Stimulated activated CD8-positive, alpha-beta memory T cell treated with anti-CD3 and anti-CD28 coated beads, Interleukin-15, amount 100 ng/mL, for 24 hours (primary cell): Measurements from ENCODE around the gene SSH2.
A peak's percentile ranks its signal among the peaks of the same experiment; 100 is the strongest.

Experiments used
- DNase-seq: peaks from one replicate; pipeline ENCODE4 v3.0.0-alpha.2; 2020; ENCODE audit warnings: low read depth

SSH2 gene

GRCh38 chr17:29589524-29590410, 340.3 kb downstream of the SSH2 start, which contains the start of gene GIT1:
Gene GIT1 (minus strand): TSS chr17:29589648. CDS start chr17:29589378, 270 bp downstream.
- DNase-seq: peak; percentile 69

GRCh38 chr17:29588562-29589411, 341.2 kb downstream of the SSH2 start:
- no peak for DNase-seq

- no peak for DNase-seq
Observed at GRCh38 chr17:29588017-29588561, 341.9 kb downstream of the SSH2 start.

- DNase-seq: no peak
Observed at GRCh38 chr17:29587591-29587990, 342.4 kb downstream of the SSH2 start.

- DNase-seq: no peak
Observed at GRCh38 chr17:29586676-29587469, 343.2 kb downstream of the SSH2 start.

GRCh38 chr17:29585080-29585751, 344.8 kb downstream of the SSH2 start:
- no peak for DNase-seq

GRCh38 chr17:29584452-29585079, 345.5 kb downstream of the SSH2 start:
- no peak for DNase-seq

GRCh38 chr17:29583324-29584248, 346.4 kb downstream of the SSH2 start:
- DNase-seq: no peak

- no peak for DNase-seq
Observed at GRCh38 chr17:29582772-29583171, 347.3 kb downstream of the SSH2 start.

GRCh38 chr17:29582254-29582765, 347.7 kb downstream of the SSH2 start:
- DNase-seq: no peak

GRCh38 chr17:29581583-29582253, 348.3 kb downstream of the SSH2 start:
- DNase-seq: no peak

- peak; percentile 68 for DNase-seq
Observed at GRCh38 chr17:29579866-29580771, 349.9 kb downstream of the SSH2 start.

- DNase-seq: no peak
Observed at GRCh38 chr17:29578626-29579485, 351.2 kb downstream of the SSH2 start.

GRCh38 chr17:29577385-29578211, 352.4 kb downstream of the SSH2 start:
- no peak for DNase-seq

- no peak for DNase-seq
Observed at GRCh38 chr17:29577001-29577370, 353.0 kb downstream of the SSH2 start.
